HG03469 (cell line): Measurements from ENCODE around the gene SEC31A.

Source experiments
- ATAC-seq: cut with Tn5 transposase; IDR thresholded peaks from one replicate; pipeline ENCODE4 v1.9.1; 2021; ENCODE audit warnings: mild to moderate bottlenecking, moderate library complexity, moderate number of reproducible peaks; ENCODE audit not compliant: unreplicated experiment

SEC31A gene

DNA sequence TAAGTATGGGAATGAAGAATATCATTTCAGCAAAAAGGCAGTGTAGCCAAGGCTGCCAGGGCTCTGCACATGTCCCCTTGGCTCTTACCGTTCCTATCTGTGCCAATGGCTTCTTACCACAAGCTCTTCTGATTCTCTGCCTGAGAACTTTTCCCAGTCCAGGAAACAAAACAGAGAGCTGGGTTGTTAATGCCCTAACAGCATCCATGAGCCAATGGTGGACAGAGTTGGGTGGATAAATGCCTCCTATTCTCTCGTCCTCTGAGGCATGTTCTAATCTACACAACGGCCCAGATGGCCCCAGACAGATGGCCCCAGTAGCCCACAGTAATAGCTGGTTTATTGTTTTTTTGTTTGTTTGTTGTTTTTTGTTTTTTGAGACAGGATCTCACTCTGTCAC lies 120.3 kb downstream of the SEC31A start:
- ATAC-seq: no peak
